Activated CD8-positive, alpha-beta memory T cell treated with anti-CD3 and anti-CD28 coated beads, Interleukin-2, amount 50 U/mL, for 48 hours (primary cell): Measurements from ENCODE around the gene PCYT2.

ENCODE experiments used
- DNase-seq: peaks from one replicate; pipeline ENCODE4 v3.0.0-alpha.2; 2020

Gene PCYT2

DNA sequence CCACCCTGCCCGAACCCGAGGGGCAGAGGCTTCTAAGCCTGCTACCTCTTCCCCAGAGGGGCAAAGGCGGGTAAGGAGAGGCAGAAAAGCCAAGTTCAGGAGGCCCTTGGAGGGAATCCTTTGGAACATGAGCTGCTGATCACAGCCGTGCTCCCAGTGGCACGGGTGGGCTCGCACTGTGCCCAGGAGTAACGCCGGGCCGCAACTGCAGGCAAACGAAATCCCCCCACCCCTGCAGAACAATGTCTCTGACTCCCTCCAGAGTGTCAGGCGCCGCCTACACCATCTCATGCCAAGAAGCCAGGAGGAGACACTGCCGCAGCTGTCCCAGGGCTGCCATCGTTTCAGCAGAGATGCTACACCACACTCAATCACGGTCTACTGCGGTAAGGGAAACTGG, 59.8 kb downstream of the PCYT2 start:
- no peak for DNase-seq
